ENCODE measurements around the gene UNC5C. TPM values are rescaled to one million over a fixed set of nuclear protein-coding genes. Genes with fewer than 3 reads are reported as not detected.

Gene UNC5C
- total RNA-seq, 4 donors from 2014 or later, result 1.7 to 2.4 (median 2.0) TPM

DNA sequence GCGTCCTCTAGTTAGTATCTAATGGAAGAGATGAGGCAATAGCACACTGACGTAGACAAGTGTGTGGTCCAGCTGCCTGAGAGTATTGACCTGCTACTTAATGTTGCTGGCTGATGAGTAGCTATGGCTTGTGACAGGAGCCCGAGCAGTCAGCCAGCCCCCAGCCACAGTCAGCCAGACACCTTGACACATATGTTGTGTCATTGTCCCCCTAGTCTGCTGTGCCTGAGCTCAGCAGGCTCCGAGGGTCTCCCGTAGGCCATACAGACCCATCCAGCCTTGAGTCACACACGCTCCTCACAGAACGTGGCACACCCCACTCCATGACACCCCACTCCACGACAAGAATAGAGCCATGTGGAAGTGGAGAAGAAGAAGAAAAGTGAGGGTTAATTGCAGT lies 362.1 kb downstream of the UNC5C start:
- H3K27ac ChIP-seq (replicated peaks in 1 of 4), result no peak overlapping the region
- peak; percentile 39 for DNase-seq (ENCODE audit: extremely low spot score)
- no peaks in the 10 kb centered on the region for H3K9me3 ChIP-seq
- TF ChIP-seq EP300 (IDR thresholded peaks at IDR 0.05) (no peak), POLR2AphosphoS5 (IDR thresholded peaks at IDR 0.05) (no peak), POLR2A (IDR thresholded peaks at IDR 0.05; ENCODE audit: low read depth) (no peak)
- TF ChIP-seq, protein P1, sequence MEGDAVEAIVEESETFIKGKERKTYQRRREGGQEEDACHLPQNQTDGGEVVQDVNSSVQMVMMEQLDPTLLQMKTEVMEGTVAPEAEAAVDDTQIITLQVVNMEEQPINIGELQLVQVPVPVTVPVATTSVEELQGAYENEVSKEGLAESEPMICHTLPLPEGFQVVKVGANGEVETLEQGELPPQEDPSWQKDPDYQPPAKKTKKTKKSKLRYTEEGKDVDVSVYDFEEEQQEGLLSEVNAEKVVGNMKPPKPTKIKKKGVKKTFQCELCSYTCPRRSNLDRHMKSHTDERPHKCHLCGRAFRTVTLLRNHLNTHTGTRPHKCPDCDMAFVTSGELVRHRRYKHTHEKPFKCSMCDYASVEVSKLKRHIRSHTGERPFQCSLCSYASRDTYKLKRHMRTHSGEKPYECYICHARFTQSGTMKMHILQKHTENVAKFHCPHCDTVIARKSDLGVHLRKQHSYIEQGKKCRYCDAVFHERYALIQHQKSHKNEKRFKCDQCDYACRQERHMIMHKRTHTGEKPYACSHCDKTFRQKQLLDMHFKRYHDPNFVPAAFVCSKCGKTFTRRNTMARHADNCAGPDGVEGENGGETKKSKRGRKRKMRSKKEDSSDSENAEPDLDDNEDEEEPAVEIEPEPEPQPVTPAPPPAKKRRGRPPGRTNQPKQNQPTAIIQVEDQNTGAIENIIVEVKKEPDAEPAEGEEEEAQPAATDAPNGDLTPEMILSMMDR (IDR thresholded peaks at IDR 0.05), result no peak
- intact Hi-C loops (cut with DNase I), result no loop called here
- H3K27me3 ChIP-seq, result no peaks in the 10 kb centered on the region
- no peaks in the 10 kb centered on the region for H3K4me1 ChIP-seq
- 94% methylated on average over 7 of the region's 8 CpGs for WGBS
- H3K36me3 ChIP-seq, result no peaks in the 10 kb centered on the region
- H3K4me3 ChIP-seq, result no peak overlapping the region

- no peak overlapping the region for H3K4me3 ChIP-seq
- DNase-seq (ENCODE audit: extremely low spot score), result no peak
- no peak for TF ChIP-seq EP300 (IDR thresholded peaks at IDR 0.05)
- no peak for TF ChIP-seq POLR2A (IDR thresholded peaks at IDR 0.05; ENCODE audit: low read depth)
- TF ChIP-seq POLR2AphosphoS5 (IDR thresholded peaks at IDR 0.05), result no peak
- TF ChIP-seq, protein P1 (IDR thresholded peaks at IDR 0.05), result no peak
- H3K4me1 ChIP-seq, result no peaks in the 10 kb centered on the region
- H3K27ac ChIP-seq (replicated peaks in 1 of 4), result no peak overlapping the region
- intact Hi-C loops (cut with DNase I), result no loop called here
- H3K27me3 ChIP-seq, result no peaks in the 10 kb centered on the region
- WGBS, result 81% methylated on average over 5 of the region's 5 CpGs
- no peaks in the 10 kb centered on the region for H3K9me3 ChIP-seq
- peaks cover 0 to 9% (median 0%) of the 10 kb centered on the region in 4 donors for H3K36me3 ChIP-seq
Observed at GRCh38 chr4:95183656-95184408, 364.9 kb downstream of the UNC5C start.

DNA sequence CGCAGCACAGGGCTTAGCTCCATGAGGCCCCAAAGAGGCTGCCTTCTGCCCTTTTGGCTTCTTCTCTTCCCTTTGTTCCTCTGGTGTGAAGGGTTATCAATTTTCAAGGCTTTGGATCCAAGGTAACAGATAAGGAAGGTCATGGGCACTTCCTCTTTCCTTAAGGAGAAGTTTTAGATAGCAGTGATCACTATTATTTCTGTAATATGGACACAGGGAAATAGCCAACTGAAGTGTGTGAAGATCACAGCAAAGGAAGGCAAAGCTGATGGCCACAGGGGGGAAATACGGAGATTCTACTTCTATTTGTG lies 366.8 kb downstream of the UNC5C start:
- Histone ChIP-seq H3K27ac (replicated peaks in 1 of 4) (no peak overlapping the region), H3K9me3 (no peaks in the 10 kb centered on the region), H3K4me3 (no peak overlapping the region), H3K4me1 (no peaks in the 10 kb centered on the region), H3K36me3 (peaks cover 0 to 18% (median 0%) of the 10 kb centered on the region in 4 donors), H3K27me3 (no peaks in the 10 kb centered on the region)
- TF ChIP-seq POLR2A (IDR thresholded peaks at IDR 0.05; ENCODE audit: low read depth) (no peak), POLR2AphosphoS5 (IDR thresholded peaks at IDR 0.05) (no peak), EP300 (IDR thresholded peaks at IDR 0.05) (no peak)
- TF ChIP-seq, protein P1 (IDR thresholded peaks at IDR 0.05), result no peak
- intact Hi-C loops (cut with DNase I), result no loop called here
- 35% methylated on average over 2 of the region's 2 CpGs for WGBS
- DNase-seq (ENCODE audit: extremely low spot score), result no peak

DNA sequence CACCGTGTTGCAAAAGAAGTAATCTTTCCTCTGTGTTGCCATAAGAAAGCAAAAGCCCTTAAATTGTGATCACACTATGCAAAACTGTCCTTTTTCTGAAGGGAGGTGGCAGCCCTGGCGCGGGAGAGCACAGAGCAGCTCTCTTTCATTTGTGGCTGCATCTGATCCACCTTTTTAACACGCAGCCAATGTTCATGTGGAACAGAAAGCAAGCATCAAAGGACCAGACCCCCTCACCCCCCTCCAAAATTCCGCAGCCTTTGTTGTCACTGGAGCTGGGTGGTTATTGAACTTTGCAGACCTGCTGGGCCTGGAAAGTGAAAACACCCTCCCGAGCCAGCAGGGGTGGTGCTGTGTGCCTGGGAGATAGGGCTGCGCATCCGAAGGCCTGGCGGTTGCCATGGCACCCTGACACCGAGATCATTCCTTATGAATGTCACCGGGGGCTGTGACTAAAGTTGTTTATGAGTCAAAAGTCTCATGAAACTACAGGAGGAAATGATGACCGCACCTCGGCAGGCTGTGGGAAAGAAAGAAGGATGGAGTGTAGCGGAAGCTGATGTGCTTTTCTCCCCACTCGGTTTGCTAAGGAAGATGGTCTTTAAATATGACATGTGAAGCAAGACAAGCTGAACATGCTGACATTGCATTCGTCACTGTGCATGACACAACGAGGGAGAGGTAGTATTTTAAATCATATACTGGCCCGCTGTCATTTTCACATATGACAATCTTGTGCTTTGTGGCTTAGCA lies 367.4 kb downstream of the UNC5C start:
- Histone ChIP-seq H3K27ac (replicated peaks in 1 of 4) (no peak overlapping the region), H3K36me3 (peaks cover 0 to 19% (median 0%) of the 10 kb centered on the region in 4 donors), H3K4me3 (no peak overlapping the region), H3K27me3 (no peaks in the 10 kb centered on the region), H3K4me1 (no peaks in the 10 kb centered on the region), H3K9me3 (no peaks in the 10 kb centered on the region)
- no peak for TF ChIP-seq POLR2AphosphoS5 (IDR thresholded peaks at IDR 0.05)
- TF ChIP-seq, protein P1 (IDR thresholded peaks at IDR 0.05), result no peak
- TF ChIP-seq POLR2A (IDR thresholded peaks at IDR 0.05; ENCODE audit: low read depth), result no peak
- TF ChIP-seq EP300 (IDR thresholded peaks at IDR 0.05), result no peak
- DNase-seq (ENCODE audit: extremely low spot score), result peak; percentile 45
- intact Hi-C loops (cut with DNase I), result no loop called here
- 63% methylated on average over 17 of the region's 18 CpGs for WGBS
